ENCODE results near the gene NEAT1. TPM values are rescaled to one million over a fixed set of nuclear protein-coding genes. Genes with fewer than 3 reads are reported as not detected.
A peak's percentile ranks its signal among the peaks of the same experiment; 100 is the strongest.

Gene NEAT1
- total RNA-seq, 4 donors from 2014 or later, result 24.1 to 472 (median 32.8) TPM

GRCh38 chr11:65489706-65490320 is 67.2 kb downstream of the NEAT1 start:
- Histone ChIP-seq H3K9me3 (no peaks in the 10 kb centered on the region), H3K36me3 (no peaks in the 10 kb centered on the region), H3K27ac (peak overlapping the region; percentile 93 to 99 (median 94)), H3K4me3 (no peak overlapping the region), H3K27me3 (no peaks in the 10 kb centered on the region), H3K4me1 (peaks cover 81 to 97% of the 10 kb centered on the region in 2 donors)
- no peak for ATAC-seq
- in situ Hi-C loops (cut with MboI; ENCODE audit: low sequenced_read_pairs in 4 of 4) (no loop called here), intact Hi-C loops (cut with DNase I; ENCODE audit: low total_unique reads) (no loop called here)
- peak in 1 of 2 donors; percentile 6 for TF ChIP-seq POLR2A (IDR thresholded peaks at IDR 0.05)
- no peak for TF ChIP-seq CTCF (IDR thresholded peaks at IDR 0.05 in 4 of 5, conservative IDR thresholded peaks at IDR 0.05 in 1 of 5)
- peak in 1 of 2 donors; percentile 54 for DNase-seq

GRCh38 chr11:65491163-65491465 is 68.5 kb downstream of the NEAT1 start:
- H3K36me3 ChIP-seq, result no peaks in the 10 kb centered on the region
- H3K9me3 ChIP-seq, result no peaks in the 10 kb centered on the region
- in situ Hi-C loops (cut with MboI; ENCODE audit: low sequenced_read_pairs in 4 of 4) (no loop called here), intact Hi-C loops (cut with DNase I; ENCODE audit: low total_unique reads) (no loop called here)
- DNase-seq (peak in 1 of 2 donors; percentile 28), ATAC-seq (no peak)
- H3K4me3 ChIP-seq, result no peak overlapping the region
- no peaks in the 10 kb centered on the region for H3K27me3 ChIP-seq
- peaks cover 85 to 95% of the 10 kb centered on the region in 2 donors for H3K4me1 ChIP-seq
- TF ChIP-seq CTCF (IDR thresholded peaks at IDR 0.05 in 4 of 5, conservative IDR thresholded peaks at IDR 0.05 in 1 of 5) (no peak), POLR2A (IDR thresholded peaks at IDR 0.05) (no peak)
- peak overlapping the region; percentile 93 to 99 (median 94) for H3K27ac ChIP-seq

GRCh38 chr11:65491614-65492386 is 69.2 kb downstream of the NEAT1 start:
- Histone ChIP-seq H3K27me3 (no peaks in the 10 kb centered on the region), H3K36me3 (no peaks in the 10 kb centered on the region), H3K4me3 (peak overlapping the region in 2 of 4 donors; percentile 21 to 33), H3K27ac (peak overlapping the region; percentile 93 to 99 (median 94)), H3K9me3 (no peaks in the 10 kb centered on the region), H3K4me1 (peaks cover 92 to 96% of the 10 kb centered on the region in 2 donors)
- DNase-seq, result peak; percentile 85 to 94
- TF ChIP-seq CTCF (IDR thresholded peaks at IDR 0.05 in 4 of 5, conservative IDR thresholded peaks at IDR 0.05 in 1 of 5) (no peak), POLR2A (IDR thresholded peaks at IDR 0.05) (peak in 1 of 2 donors; percentile 75)
- intact Hi-C loops (cut with DNase I; ENCODE audit: low total_unique reads), result loop anchor here (1.0 kb wide), 1 partner anchor 12 kb away; no protein-coding TSS in a partner anchor
- in situ Hi-C loops (cut with MboI; ENCODE audit: low sequenced_read_pairs in 4 of 4), result no loop called here
- peak; percentile 32 to 45 for ATAC-seq

- in situ Hi-C loops (cut with MboI; ENCODE audit: low sequenced_read_pairs in 4 of 4) (no loop called here), intact Hi-C loops (cut with DNase I; ENCODE audit: low total_unique reads) (loop anchor here (1.0 kb wide), 1 partner anchor 13 kb away; no protein-coding TSS in a partner anchor)
- Histone ChIP-seq H3K36me3 (no peaks in the 10 kb centered on the region), H3K4me3 (peak overlapping the region in 3 of 4 donors; percentile 21 to 33 (median 33)), H3K27me3 (no peaks in the 10 kb centered on the region), H3K27ac (peak overlapping the region; percentile 93 to 99 (median 94)), H3K9me3 (no peaks in the 10 kb centered on the region), H3K4me1 (peaks cover 93 to 94% of the 10 kb centered on the region in 2 donors)
- TF ChIP-seq POLR2A (IDR thresholded peaks at IDR 0.05) (no peak), CTCF (IDR thresholded peaks at IDR 0.05 in 4 of 5, conservative IDR thresholded peaks at IDR 0.05 in 1 of 5) (no peak)
- ATAC-seq (no peak), DNase-seq (no peak)
Measured at GRCh38 chr11:65492387-65492636, 69.7 kb downstream of the NEAT1 start.

All from gastrocnemius medialis (tissue), 4 donors.